Putamen (tissue), 1 donor: ENCODE measurements around the gene HMMR.
A peak's percentile ranks its signal among the peaks of the same experiment; 100 is the strongest.

ENCODE experiments used
- DNase-seq: peaks from one replicate; pipeline ENCODE4 v3.0.0-alpha.2; 2016; ENCODE audit warnings: low spot score

Gene HMMR

GRCh38 chr5:163459462-163459818 is 992 bp upstream of the HMMR start:
- no peak for DNase-seq

GRCh38 chr5:163459819-163460561 is 442 bp upstream of the HMMR start, which contains the start of gene NUDCD2:
Gene NUDCD2, minus strand, starts transcription at chr5:163460102. Its CDS starts 52 bp downstream, at chr5:163460050.
- DNase-seq, result peak; percentile 99

GRCh38 chr5:163463063-163463435 is 2.6 kb downstream of the HMMR start:
- DNase-seq, result no peak

GRCh38 chr5:163467682-163468081 is 7.2 kb downstream of the HMMR start:
- no peak for DNase-seq

- DNase-seq, result no peak
Observed at GRCh38 chr5:163473635-163474243, 13.3 kb downstream of the HMMR start.

- DNase-seq, result no peak
Observed at GRCh38 chr5:163475411-163475810, 15.0 kb downstream of the HMMR start.

- no peak for DNase-seq
Observed at GRCh38 chr5:163478126-163478981, 17.9 kb downstream of the HMMR start.

GRCh38 chr5:163478982-163479271 is 18.5 kb downstream of the HMMR start:
- DNase-seq, result no peak

GRCh38 chr5:163489055-163489744 is 28.8 kb downstream of the HMMR start:
- DNase-seq, result no peak

- no peak for DNase-seq
Observed at GRCh38 chr5:163489745-163490075, 29.3 kb downstream of the HMMR start.

- DNase-seq, result no peak
Observed at GRCh38 chr5:163496286-163496685, 35.9 kb downstream of the HMMR start.

GRCh38 chr5:163497315-163497714 is 36.9 kb downstream of the HMMR start:
- no peak for DNase-seq

GRCh38 chr5:163498886-163499285 is 38.5 kb downstream of the HMMR start:
- DNase-seq, result no peak

- no peak for DNase-seq
Observed at GRCh38 chr5:163502521-163502920, 42.1 kb downstream of the HMMR start.

GRCh38 chr5:163503106-163504078 is 43.0 kb downstream of the HMMR start:
- peak; percentile 60 for DNase-seq

- DNase-seq, result peak; percentile 55
Observed at GRCh38 chr5:163504079-163504931, 43.9 kb downstream of the HMMR start.

GRCh38 chr5:163505049-163505367 is 44.6 kb downstream of the HMMR start:
- no peak for DNase-seq

GRCh38 chr5:163505368-163506094 is 45.1 kb downstream of the HMMR start, which contains the start of gene MAT2B:
Gene MAT2B, plus strand, starts transcription at chr5:163505619. Its CDS starts 68 bp downstream, at chr5:163505687.
- DNase-seq, result peak; percentile 96

GRCh38 chr5:163506095-163506457 is 45.6 kb downstream of the HMMR start:
- DNase-seq, result no peak

GRCh38 chr5:163506726-163507125 is 46.3 kb downstream of the HMMR start:
- no peak for DNase-seq
